Activated naive CD4-positive, alpha-beta T cell treated with anti-CD3 and anti-CD28 coated beads, Interleukin-2, amount 50 U/mL, for 24 hours (primary cell): ENCODE data around the gene RARRES1.
"Not testable (repeated sequence)": the region's sequence is repeated elsewhere in the genome, so short reads cannot be mapped to it uniquely, and the experiment has no call there.

ENCODE experiments used
- H3K27ac Mint-ChIP-seq: one replicate; pipeline ENCODE4 v1.8.0; 2021; ENCODE audit warnings: mild to moderate bottlenecking, mixed read lengths
- H3K27me3 Mint-ChIP-seq: one replicate; pipeline ENCODE4 v1.8.0; 2021; ENCODE audit warnings: mixed read lengths
- H3K36me3 Mint-ChIP-seq: one replicate; pipeline ENCODE4 v1.8.0; 2021; ENCODE audit warnings: mixed read lengths
- H3K4me1 Mint-ChIP-seq: one replicate; pipeline ENCODE4 v1.8.0; 2021; ENCODE audit warnings: mixed read lengths
- H3K4me3 Mint-ChIP-seq: one replicate; pipeline ENCODE4 v1.8.0; 2021; ENCODE audit warnings: mild to moderate bottlenecking, mixed read lengths
- H3K9me3 Mint-ChIP-seq: one replicate; pipeline ENCODE4 v1.8.0; 2021; ENCODE audit warnings: mixed read lengths

Gene RARRES1

DNA sequence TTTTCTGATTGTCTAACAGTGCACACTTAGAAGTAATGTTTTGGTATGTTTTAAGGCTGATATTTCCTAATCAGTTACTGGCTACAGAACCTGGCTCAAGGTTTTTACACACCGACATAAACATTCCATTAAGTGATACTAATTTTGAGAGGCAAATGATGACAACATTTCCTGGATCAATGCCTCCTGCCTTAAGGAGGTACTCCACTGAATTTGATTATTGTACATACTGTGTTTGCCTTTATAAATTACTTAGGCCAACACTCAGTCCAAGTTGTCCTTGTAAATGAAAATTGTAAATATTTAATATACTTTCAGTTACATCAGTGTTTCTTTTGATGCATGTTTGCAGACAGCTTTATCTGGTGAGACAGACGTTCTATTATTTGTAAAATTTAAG is 35.6 kb downstream of the RARRES1 start:
- Mint-ChIP-seq H3K27me3 (no peaks in the 10 kb centered on the region), H3K4me1 (peaks cover 7% of the 10 kb centered on the region), H3K36me3 (peaks cover 26% of the 10 kb centered on the region), H3K9me3 (no peaks in the 10 kb centered on the region), H3K27ac (no peak overlapping the region), H3K4me3 (no peak overlapping the region)

DNA sequence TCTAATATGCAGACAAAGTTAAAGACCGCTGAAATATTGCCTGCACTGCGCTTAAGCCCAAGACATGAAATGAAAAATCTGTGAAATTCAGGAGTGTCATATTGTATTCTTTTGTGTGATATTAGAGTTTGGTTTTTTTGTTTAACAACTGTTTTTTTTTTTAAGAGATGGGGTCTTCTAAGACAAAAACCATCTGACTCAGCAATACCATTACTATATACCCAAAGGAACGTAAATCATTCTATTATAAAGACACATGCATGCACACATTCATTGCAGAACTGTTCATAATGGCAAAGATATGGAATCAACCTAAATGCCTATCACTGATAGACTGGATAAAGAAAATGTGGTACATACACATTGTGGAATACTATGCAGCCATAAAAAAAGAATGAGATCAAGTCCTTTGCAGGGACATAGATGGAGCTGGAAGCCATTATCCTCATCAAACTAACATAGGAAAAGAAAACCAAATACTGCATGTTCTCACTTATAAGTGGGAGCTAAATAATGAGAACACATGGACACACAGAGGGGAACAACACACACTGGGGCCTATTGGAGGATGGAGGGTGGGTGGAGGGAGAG is 38.3 kb downstream of the RARRES1 start:
- not testable (repeated sequence) for H3K27ac Mint-ChIP-seq

DNA sequence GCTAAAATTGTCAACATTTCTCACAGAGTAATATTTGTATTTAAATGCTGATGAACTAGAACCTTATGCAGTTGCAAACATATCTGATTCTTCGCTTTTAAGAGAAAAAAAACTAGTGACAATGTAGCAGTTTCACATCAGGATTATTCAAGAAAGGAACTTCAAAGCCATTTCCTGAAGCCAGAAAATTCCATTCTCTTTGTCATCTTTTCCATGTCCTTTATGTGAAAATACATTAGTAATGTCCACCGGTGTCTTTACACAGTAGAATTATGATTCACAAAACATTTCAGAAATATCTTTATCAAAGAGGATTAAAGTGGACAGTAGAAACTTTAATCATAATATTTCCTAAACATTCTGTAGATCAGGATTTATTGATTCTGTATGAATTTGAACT is 47.1 kb downstream of the RARRES1 start:
- Mint-ChIP-seq H3K4me3 (no peak overlapping the region), H3K27me3 (no peaks in the 10 kb centered on the region), H3K27ac (no peak overlapping the region), H3K9me3 (no peaks in the 10 kb centered on the region), H3K36me3 (peaks cover 19% of the 10 kb centered on the region), H3K4me1 (no peaks in the 10 kb centered on the region)

More for the DNA sequence above, 38.3 kb downstream of the RARRES1 start:
- not testable (repeated sequence) for H3K4me1 Mint-ChIP-seq, H3K4me3 Mint-ChIP-seq, H3K9me3 Mint-ChIP-seq, H3K27me3 Mint-ChIP-seq
- H3K36me3 Mint-ChIP-seq: peaks cover 31% of the 10 kb centered on the region

DNA sequence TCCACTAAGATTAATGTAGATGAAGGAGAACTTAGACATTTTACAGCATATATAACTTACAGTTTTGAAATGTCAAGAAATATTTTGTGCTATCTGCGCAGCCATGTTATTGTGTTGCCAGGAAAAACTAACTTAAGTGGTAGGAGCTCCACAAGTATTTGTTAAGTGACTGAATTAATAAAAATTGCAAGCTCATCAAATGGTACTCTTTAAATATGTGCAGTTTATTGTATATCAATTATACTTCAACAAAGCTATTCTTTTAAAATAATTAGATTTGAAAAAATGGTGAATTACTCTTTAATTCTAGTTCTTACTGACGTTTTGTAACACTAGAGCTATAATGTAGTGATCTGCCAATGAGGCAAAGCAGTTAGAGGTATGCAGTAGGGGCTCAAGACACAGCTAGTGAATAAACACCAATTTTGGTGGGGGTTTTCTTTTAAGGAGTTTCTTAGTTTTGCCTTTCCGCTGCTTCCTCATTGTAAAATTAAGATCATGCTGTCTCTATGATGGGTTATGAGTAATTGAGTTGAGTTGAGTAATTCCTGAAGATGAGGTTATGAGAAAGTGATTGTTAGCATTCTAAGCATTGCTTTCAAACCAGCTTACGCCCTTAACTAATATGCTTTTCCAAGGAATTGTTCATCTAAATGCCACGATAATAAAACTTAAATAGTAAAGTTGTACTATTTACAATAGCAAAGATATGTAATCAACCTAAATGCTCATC is 48.9 kb downstream of the RARRES1 start:
- Mint-ChIP-seq H3K4me3 (no peak overlapping the region), H3K9me3 (no peaks in the 10 kb centered on the region), H3K27me3 (no peaks in the 10 kb centered on the region), H3K4me1 (no peaks in the 10 kb centered on the region), H3K27ac (no peak overlapping the region), H3K36me3 (peaks cover 14% of the 10 kb centered on the region)

DNA sequence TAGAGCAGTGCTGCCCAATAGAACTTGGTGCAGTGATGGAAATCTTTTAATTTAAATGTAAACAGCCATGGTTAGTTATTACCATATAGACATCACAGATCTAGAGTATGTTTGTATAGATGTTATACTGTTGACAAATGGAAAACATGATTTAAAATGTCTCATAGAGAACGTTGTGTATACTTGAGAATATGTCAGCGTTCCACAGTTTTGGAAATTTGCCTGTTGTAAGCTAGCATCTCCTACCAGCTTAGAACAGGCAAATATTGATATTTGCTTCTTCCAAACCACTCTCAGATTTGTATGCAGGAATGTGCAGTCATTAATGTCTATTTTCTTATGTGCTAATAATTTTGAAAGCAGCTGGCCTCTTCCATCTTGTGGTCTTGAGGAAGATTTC is 51.4 kb downstream of the RARRES1 start:
- Mint-ChIP-seq H3K27me3 (no peaks in the 10 kb centered on the region), H3K4me1 (peaks cover 5% of the 10 kb centered on the region), H3K4me3 (no peak overlapping the region), H3K36me3 (peaks cover 16% of the 10 kb centered on the region), H3K27ac (no peak overlapping the region), H3K9me3 (no peaks in the 10 kb centered on the region)

DNA sequence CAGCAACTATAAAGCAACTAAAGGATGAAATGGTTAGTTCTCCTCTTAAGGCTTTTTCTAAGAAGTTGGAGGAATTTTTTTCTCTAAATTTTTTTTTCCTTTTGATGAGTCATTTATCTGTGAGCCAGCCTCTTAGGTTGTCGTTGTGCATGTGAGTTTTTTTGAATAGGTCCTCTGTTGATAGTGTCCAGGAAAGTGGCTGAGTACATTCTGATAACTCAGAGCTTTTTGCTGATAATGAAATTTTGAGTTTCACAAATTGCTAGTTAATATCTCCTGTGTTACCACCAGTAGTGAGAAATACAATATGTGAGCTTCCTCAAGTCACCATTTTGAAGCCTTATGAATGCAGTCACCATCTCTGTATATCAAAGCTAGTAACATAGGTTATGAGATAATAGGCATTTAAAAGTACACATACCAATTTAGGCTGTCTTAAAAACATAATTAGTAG is 52.7 kb downstream of the RARRES1 start:
- Mint-ChIP-seq H3K27me3 (no peaks in the 10 kb centered on the region), H3K27ac (no peak overlapping the region), H3K36me3 (peaks cover 13% of the 10 kb centered on the region)

DNA sequence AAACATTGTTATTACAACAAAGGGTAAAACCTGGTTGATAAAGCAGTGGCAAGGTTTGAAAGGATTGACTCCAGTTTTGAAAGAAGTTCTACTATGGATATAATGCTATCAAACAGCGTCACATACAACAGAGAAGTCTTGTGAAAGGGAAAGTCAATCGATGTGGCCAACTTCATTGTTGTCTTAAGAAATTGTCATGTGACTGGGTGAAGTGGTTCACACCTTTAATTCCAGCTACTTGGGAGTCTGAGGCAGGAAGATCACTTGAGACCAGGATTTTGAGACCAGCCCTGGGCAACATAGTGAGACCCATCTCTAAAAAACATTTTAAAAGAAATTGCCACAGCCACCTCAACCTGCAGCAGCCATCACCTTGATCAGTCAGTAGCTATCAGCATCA is 53.6 kb downstream of the RARRES1 start:
- H3K27ac Mint-ChIP-seq: no peak overlapping the region
- no peaks in the 10 kb centered on the region for H3K9me3 Mint-ChIP-seq
- no peak overlapping the region for H3K4me3 Mint-ChIP-seq
- H3K4me1 Mint-ChIP-seq: peaks cover 5% of the 10 kb centered on the region
- H3K36me3 Mint-ChIP-seq: peaks cover 10% of the 10 kb centered on the region
- H3K27me3 Mint-ChIP-seq: no peaks in the 10 kb centered on the region

More for the DNA sequence above, 52.7 kb downstream of the RARRES1 start:
- no peaks in the 10 kb centered on the region for H3K9me3 Mint-ChIP-seq
- H3K4me1 Mint-ChIP-seq: peaks cover 5% of the 10 kb centered on the region
- no peak overlapping the region for H3K4me3 Mint-ChIP-seq

DNA sequence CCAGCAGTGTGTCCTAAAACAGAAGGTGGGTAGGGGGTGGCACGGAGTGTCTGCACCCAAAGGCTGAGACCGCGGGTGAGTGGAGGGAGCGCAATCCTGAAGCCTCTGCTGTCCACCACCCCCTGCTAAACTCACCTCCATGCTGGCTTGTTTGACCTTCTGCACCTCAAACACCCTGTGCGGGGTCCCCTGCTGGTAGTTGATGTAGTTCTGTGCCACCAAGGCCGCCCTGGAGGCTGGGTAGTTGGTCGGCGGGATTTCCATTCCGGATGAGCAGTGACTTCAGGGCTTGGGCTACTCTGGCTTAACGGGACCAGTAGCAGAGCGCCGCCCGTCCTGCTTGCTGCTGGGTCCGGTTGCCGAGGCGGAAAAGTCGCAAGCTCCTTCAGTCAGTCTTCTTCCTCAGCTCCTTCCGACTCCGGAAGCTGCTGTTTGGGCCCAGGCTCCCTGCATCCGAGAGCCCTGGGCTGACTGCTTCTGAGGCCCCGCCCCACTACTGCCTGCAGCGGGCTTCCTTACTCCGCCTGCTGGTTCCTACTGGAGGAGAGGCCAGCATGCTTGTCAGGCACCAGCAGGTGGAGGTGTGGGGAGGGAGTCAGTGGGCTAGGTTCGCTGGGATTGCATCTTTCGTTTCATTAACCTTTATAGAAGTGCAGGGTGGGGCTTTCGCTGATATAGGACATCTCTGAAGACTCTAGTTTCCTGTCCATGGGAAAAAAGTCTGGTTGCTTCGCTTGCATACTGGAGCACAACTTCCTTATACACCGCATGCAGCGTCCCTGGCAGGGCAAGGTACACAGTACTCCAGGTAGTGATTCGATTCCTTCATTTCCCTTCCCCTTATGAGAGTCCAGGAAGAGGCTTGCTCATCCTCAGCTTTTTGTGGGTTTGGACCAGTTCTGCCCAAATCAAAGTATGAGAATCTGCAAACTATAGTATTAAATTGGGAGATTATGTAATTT is 59.8 kb downstream of the RARRES1 start, which contains the start of gene LXN:
Gene LXN (minus strand): TSS at position 434 of the 962 bp plus-strand sequence. CDS start 170 bp downstream, at position 264.
- peak within 1 kb of the TSS; percentile 91 for H3K27ac Mint-ChIP-seq
- H3K4me1 Mint-ChIP-seq: peaks cover 37% of the 10 kb centered on the region
- peak within 1 kb of the TSS; percentile 94 for H3K4me3 Mint-ChIP-seq
- H3K36me3 Mint-ChIP-seq: peaks cover 5% of the 10 kb centered on the region
- H3K27me3 Mint-ChIP-seq: no peaks in the 10 kb centered on the region
- no peaks in the 10 kb centered on the region for H3K9me3 Mint-ChIP-seq

DNA sequence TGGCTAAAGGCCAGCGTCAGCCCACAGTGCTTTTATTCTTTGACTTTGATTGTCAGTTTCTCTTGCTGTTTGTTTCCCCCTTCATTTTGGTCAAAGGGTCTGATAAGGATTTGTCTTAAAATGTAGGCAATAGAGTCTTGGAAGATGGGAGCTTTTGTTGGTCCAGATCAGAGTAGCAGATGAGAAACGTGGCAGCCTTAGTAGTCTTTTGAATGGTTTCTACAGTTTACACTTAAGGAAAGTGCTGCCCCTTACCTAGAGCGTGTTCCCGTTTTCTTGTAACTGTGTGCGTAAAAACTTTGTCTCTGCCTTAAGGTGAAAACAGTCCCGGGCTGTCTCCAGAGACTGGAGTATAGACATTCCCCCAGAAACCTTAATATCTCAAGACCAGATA is 60.4 kb downstream of the RARRES1 start:
- H3K9me3 Mint-ChIP-seq: no peaks in the 10 kb centered on the region
- H3K4me3 Mint-ChIP-seq: peak overlapping the region; percentile 94
- H3K36me3 Mint-ChIP-seq: peaks cover 5% of the 10 kb centered on the region
- no peaks in the 10 kb centered on the region for H3K27me3 Mint-ChIP-seq
- peaks cover 37% of the 10 kb centered on the region for H3K4me1 Mint-ChIP-seq
- peak overlapping the region; percentile 82 for H3K27ac Mint-ChIP-seq

DNA sequence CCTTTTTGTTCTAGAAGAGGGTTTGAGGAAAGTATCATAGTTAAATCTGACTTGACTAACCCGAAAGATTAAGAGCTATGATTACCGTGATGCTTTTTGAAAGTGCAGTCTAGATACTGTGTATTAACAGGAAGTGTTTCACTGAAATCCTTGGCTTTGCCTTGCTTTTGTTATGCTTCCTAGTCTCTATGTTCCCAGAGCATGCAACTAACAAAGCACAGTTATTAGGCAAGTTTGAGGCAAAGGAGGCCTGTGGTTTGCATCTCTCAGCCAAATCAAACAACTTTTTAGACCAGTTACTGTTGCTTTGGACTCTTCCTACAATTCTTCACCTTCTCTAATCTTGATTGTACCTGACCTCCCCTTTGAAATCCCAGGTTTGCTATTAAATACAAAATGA is 63.8 kb downstream of the RARRES1 start:
- peaks cover 18% of the 10 kb centered on the region for H3K36me3 Mint-ChIP-seq

DNA sequence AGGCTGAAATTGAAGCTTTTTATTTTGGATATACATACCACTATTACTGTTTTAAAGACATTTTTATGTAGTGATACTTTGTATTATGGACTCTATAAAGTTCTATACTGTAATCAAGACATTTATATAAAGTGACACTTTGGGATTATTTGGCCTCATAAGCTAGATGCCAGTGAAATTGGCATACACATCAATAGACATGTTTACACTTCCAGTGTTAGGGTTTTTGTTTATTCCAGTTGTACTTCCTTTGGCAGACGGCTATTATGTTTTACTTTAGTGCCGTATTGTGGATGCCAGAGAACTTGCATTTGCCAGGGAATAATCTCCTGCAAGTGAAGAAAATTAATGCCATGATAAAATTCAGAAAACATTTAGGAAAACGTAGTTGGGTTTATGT is 65.8 kb downstream of the RARRES1 start:
- Mint-ChIP-seq H3K36me3 (peaks cover 16% of the 10 kb centered on the region), H3K27ac (no peak overlapping the region), H3K4me1 (peaks cover 26% of the 10 kb centered on the region), H3K4me3 (no peak overlapping the region), H3K27me3 (no peaks in the 10 kb centered on the region), H3K9me3 (no peaks in the 10 kb centered on the region)

More for the DNA sequence above, 63.8 kb downstream of the RARRES1 start:
- Mint-ChIP-seq H3K4me3 (no peak overlapping the region), H3K27ac (no peak overlapping the region), H3K9me3 (no peaks in the 10 kb centered on the region), H3K27me3 (no peaks in the 10 kb centered on the region), H3K4me1 (peaks cover 45% of the 10 kb centered on the region)

DNA sequence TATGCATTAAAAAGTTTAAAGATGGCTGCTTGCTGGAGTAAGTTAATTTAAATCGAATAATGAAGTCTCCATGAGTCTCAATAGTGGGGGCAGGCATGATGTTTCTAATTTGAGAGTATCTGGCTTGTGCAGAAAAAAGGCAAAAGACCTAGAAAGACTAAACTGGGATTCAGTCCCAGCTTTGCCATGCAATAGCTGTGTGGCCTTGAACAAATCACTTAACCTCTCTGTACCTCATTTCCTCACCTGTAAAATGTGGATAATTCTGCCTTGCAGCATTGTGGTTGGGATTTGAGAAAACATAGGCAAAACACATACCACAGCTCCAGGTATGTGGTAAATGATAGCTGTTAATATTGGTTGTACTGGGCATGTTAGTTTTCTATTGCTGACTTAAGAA is 68.4 kb downstream of the RARRES1 start:
- Mint-ChIP-seq H3K36me3 (peaks cover 18% of the 10 kb centered on the region), H3K27ac (no peak overlapping the region)

DNA sequence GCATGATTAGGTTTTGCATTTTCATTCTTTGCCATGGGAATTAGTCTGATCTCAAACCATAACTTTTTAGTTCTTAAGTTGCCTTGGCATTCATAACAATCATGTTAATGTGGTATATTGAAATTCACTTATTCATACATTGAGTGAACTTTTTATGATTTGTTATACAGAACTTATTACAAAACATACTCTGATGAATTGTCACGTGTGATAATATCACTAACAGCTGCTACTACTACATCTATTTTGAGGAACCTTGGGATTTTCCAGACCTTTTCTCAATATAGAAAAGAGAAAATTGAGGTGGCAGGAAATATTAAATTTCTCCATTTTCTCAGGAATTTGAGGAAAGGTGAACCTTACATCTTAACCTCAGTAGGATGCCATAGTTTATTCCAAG is 69.0 kb downstream of the RARRES1 start:
- Mint-ChIP-seq H3K36me3 (peaks cover 16% of the 10 kb centered on the region), H3K4me1 (peaks cover 20% of the 10 kb centered on the region), H3K4me3 (no peak overlapping the region), H3K9me3 (no peaks in the 10 kb centered on the region), H3K27me3 (no peaks in the 10 kb centered on the region), H3K27ac (no peak overlapping the region)

More for the DNA sequence above, 68.4 kb downstream of the RARRES1 start:
- H3K9me3 Mint-ChIP-seq: no peaks in the 10 kb centered on the region
- no peak overlapping the region for H3K4me3 Mint-ChIP-seq
- no peaks in the 10 kb centered on the region for H3K27me3 Mint-ChIP-seq
- peaks cover 20% of the 10 kb centered on the region for H3K4me1 Mint-ChIP-seq

DNA sequence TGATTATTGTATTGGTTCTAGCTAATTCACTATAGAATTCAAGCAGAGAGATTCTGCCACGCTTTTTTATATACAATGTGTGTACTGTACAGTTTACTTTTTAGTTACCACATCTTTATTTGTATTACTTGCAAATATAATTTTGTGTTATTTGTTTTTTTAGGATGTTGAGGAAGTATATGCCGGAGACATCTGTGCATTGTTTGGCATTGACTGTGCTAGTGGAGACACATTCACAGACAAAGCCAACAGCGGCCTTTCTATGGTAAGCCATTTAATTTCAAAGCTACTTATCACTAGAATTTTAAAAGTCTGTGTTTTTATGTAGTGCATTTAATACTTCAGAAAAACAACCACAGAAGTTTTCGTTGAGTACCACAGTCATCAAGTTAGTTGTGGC is 71.5 kb downstream of the RARRES1 start:
- no peak overlapping the region for H3K27ac Mint-ChIP-seq
- H3K4me3 Mint-ChIP-seq: no peak overlapping the region
- no peaks in the 10 kb centered on the region for H3K9me3 Mint-ChIP-seq
- peaks cover 17% of the 10 kb centered on the region for H3K36me3 Mint-ChIP-seq
- H3K27me3 Mint-ChIP-seq: no peaks in the 10 kb centered on the region
- H3K4me1 Mint-ChIP-seq: peaks cover 23% of the 10 kb centered on the region

DNA sequence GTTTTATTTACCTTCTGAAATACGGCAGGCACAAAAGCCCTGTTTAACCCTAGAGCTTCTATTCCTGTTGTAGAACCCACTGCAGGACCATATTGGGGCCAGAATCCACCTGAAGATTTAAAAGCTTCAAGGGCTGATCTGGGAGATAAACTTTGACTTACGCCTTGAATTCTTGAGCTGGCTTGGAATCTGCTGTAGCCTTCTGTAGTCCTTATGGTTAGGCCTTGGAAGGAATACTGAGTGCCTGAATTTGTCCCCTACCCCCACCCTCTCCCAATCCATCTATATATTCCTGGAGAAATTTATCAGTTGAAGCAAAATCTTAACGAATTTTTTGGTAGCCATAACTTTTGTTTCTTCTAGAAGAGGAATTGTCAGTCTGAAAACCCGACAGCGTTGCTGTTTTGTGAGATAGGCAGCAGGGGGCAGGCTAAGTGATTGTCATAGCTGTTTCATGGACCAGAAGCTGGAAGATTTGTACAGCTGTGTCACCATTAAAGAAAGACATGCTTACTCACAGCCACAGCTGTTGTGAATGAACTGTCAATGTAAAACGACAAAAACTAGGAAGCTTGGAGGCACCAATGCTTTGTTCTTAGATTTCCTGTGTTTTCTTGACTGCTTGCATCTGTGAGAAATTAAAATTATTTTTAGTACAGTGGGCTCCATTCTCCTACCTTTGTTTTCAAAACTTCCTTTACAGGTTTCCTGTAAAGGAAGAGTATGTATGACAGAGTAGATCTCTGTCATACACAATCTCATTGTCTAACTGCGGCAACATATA is 72.6 kb downstream of the RARRES1 start:
- no peaks in the 10 kb centered on the region for H3K9me3 Mint-ChIP-seq
- no peak overlapping the region for H3K4me3 Mint-ChIP-seq
- peaks cover 20% of the 10 kb centered on the region for H3K4me1 Mint-ChIP-seq
- no peak overlapping the region for H3K27ac Mint-ChIP-seq
- H3K27me3 Mint-ChIP-seq: no peaks in the 10 kb centered on the region
- peaks cover 10% of the 10 kb centered on the region for H3K36me3 Mint-ChIP-seq
